ENCODE results near the gene STK24.
"Not testable (repeated sequence)": the region's sequence is repeated elsewhere in the genome, so short reads cannot be mapped to it uniquely, and the experiment has no call there.

STK24 gene

DNA sequence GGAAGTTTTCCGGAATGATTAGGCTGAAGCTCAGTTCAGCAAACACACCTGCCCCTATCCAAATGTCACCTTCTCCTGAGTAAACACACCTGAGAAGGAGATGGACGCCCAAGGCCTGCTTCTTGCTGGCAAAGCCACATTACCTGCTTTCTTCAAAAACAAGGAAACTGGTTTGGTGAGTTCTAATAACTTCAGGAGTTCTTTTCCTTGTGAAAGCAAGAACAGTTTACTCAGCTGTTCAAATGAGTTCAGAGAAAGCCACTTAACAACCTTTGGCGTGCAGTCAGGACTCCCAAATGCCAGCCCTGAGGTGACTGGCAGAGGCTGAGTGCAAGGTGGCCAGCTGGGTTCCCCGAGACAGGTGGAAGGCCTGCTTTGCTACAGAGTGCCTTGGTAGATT, 160.5 kb downstream of the STK24 start:
- no peaks in the 10 kb centered on the region for H3K36me3 ChIP-seq (ENCODE audit: control insufficient read depth, insufficient read depth, low read length, severe bottlenecking)
- no peaks in the 10 kb centered on the region for H3K27me3 ChIP-seq (replicated peaks; ENCODE audit: control insufficient read depth, insufficient read depth, low read length)
- DNase-seq (ENCODE audit: low read depth): no peak
- H3K4me3 ChIP-seq (ENCODE audit: low read length): no peak overlapping the region
- no peak overlapping the region for H3K9ac ChIP-seq (ENCODE audit: low read length)
- no peaks in the 10 kb centered on the region for H3K9me3 ChIP-seq (ENCODE audit: control insufficient read depth, low read length)
- no peaks in the 10 kb centered on the region for H3K4me1 ChIP-seq (ENCODE audit: control insufficient read depth, insufficient read depth, low read length)

DNA sequence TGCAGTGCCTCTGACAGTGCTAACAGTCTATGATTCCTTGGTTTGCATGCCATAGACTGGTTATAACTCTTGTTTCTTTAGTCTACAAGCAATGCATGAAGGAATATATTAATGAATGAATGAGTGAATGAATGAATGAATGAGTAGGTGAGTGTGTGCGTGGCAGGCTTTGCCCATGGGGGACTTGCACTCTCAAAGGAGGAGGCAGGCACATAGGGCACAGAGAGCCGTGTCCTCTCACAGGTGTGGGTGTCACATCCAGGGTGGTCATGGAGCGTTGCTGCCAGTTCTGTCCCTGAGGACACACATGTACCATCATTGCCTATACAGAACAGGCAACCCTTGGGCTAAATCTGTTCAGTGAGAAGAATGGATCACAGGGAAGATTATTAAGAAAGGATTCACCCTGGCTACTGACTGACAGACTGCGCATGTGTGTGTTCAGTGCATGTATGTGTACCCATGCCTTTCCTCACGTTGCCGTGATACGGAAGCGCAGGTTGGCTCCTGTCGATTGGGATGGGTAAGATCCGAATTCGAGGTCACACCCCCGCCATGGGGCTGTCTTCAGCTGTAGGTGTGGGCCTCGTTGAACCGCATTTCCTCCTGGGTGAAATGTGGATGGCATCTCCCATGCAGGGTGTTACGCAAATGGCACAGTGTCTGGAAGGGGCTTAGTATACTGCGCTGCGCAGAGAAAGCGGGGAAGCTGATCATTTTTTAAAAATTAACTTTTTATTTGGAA, 161.4 kb downstream of the STK24 start:
- Histone ChIP-seq H3K27me3 (replicated peaks; ENCODE audit: control insufficient read depth, insufficient read depth, low read length) (no peaks in the 10 kb centered on the region), H3K36me3 (ENCODE audit: control insufficient read depth, insufficient read depth, low read length, severe bottlenecking) (peaks cover 6% of the 10 kb centered on the region), H3K4me3 (ENCODE audit: low read length) (no peak overlapping the region), H3K9me3 (ENCODE audit: control insufficient read depth, low read length) (no peaks in the 10 kb centered on the region), H3K4me1 (ENCODE audit: control insufficient read depth, insufficient read depth, low read length) (no peaks in the 10 kb centered on the region), H3K9ac (ENCODE audit: low read length) (no peak overlapping the region)
- DNase-seq (ENCODE audit: low read depth): no peak

DNA sequence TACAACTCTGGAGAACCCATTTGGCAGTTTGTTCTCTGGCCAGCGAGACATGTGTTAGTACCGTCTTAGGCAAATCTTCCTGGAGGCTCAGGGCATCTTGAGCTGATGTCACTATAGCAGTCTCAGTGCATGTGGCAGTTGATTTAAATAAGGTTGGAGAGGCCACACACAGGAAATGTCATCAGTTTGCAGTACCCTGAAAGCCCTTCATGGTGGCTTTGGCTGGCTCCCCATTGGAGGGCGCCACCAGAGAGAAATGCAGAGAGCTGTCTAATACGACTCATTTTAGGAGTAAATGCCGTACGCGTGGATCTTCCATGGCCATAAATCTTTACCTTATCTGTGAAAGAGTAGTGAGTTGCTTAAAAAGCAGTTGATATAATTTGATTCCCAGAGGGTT, 163.1 kb downstream of the STK24 start:
- no peak for DNase-seq (ENCODE audit: low read depth)
- Histone ChIP-seq H3K36me3 (ENCODE audit: control insufficient read depth, insufficient read depth, low read length, severe bottlenecking) (peaks cover 14% of the 10 kb centered on the region), H3K27me3 (replicated peaks; ENCODE audit: control insufficient read depth, insufficient read depth, low read length) (no peaks in the 10 kb centered on the region), H3K4me1 (ENCODE audit: control insufficient read depth, insufficient read depth, low read length) (no peaks in the 10 kb centered on the region), H3K4me3 (ENCODE audit: low read length) (no peak overlapping the region), H3K9ac (ENCODE audit: low read length) (no peak overlapping the region), H3K9me3 (ENCODE audit: control insufficient read depth, low read length) (no peaks in the 10 kb centered on the region)

DNA sequence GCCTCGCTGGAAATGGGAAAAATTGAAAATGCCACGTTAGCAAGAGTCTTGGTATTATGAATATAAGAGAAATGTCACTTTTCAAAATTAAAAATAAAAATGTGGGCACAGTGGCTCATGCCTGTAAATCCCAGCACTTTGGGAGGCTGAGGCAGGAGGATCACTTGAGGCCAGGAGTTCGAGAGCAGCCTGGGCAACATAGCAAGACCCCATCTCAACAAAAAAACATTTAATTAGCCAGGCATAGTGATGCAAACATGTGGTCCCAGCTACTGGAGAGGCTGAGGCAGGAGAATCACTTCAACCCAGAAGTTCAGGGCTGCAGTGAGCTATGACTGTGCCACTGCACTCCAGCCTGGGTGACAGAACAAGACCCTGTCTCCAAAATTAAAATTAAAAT, 163.6 kb downstream of the STK24 start:
- H3K36me3 ChIP-seq (ENCODE audit: control insufficient read depth, insufficient read depth, low read length, severe bottlenecking): peaks cover 14% of the 10 kb centered on the region
- H3K4me3 ChIP-seq (ENCODE audit: low read length); H3K27me3 ChIP-seq (replicated peaks; ENCODE audit: control insufficient read depth, insufficient read depth, low read length); H3K4me1 ChIP-seq (ENCODE audit: control insufficient read depth, insufficient read depth, low read length); DNase-seq (ENCODE audit: low read depth); H3K9ac ChIP-seq (ENCODE audit: low read length); H3K9me3 ChIP-seq (ENCODE audit: control insufficient read depth, low read length): not testable (repeated sequence)

DNA sequence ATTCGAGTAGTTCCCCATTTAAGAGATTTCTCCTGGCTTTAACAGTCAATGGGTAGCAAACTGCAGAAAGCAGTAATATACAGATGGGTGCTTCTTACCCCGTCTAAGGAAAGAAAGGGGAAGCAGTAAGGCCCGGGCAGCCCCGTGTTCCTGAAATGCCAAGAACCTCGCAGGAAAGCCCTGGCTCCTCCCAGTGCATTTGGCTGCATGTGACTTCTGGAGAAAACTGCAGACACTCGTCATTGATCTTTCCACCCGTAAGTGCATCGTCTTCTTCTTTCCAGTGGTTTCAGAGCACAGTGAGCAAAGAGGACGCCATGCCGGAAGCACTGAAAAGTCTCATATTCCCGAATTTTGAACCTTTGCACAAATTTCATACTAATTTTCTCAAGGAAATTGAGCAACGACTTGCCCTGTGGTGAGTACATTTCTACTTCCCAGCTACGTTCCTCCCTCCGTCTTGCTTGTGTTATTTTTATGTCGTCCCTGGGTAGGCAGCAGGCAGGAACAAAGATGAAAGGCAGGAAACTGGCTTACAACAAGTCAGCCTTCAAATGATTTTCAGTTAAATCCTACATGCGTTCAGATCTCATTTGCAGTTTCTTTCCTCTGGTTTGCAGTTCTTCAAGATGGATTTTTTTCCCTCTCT, 165.2 kb downstream of the STK24 start:
- no peaks in the 10 kb centered on the region for H3K27me3 ChIP-seq (replicated peaks; ENCODE audit: control insufficient read depth, insufficient read depth, low read length)
- H3K9me3 ChIP-seq (ENCODE audit: control insufficient read depth, low read length): no peaks in the 10 kb centered on the region
- H3K4me1 ChIP-seq (ENCODE audit: control insufficient read depth, insufficient read depth, low read length): no peaks in the 10 kb centered on the region
- peaks cover 14% of the 10 kb centered on the region for H3K36me3 ChIP-seq (ENCODE audit: control insufficient read depth, insufficient read depth, low read length, severe bottlenecking)
- no peak overlapping the region for H3K4me3 ChIP-seq (ENCODE audit: low read length)
- no peak overlapping the region for H3K9ac ChIP-seq (ENCODE audit: low read length)
- no peak for DNase-seq (ENCODE audit: low read depth)

DNA sequence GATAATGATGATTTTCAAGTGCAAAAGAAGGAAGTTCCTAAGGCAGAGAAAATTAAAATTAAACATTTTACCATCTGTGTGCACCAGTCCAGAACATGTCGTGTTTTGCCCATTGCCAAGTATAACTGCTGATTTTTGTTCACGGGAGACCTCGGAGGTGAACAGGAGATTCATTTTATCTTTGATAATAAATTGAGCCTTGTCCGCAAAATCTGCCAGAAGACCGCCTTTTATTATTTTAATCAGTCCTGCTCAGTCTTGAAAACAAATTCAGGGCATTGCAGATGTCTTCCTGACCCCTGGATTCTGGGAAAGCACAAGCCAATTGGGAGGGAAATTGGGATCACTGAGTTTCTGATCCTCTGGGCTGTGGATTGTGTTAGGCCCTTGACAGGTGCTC, 165.9 kb downstream of the STK24 start:
- Histone ChIP-seq H3K4me1 (ENCODE audit: control insufficient read depth, insufficient read depth, low read length) (no peaks in the 10 kb centered on the region), H3K36me3 (ENCODE audit: control insufficient read depth, insufficient read depth, low read length, severe bottlenecking) (peaks cover 14% of the 10 kb centered on the region), H3K27me3 (replicated peaks; ENCODE audit: control insufficient read depth, insufficient read depth, low read length) (no peaks in the 10 kb centered on the region), H3K4me3 (ENCODE audit: low read length) (no peak overlapping the region), H3K9ac (ENCODE audit: low read length) (no peak overlapping the region), H3K9me3 (ENCODE audit: control insufficient read depth, low read length) (no peaks in the 10 kb centered on the region)
- no peak for DNase-seq (ENCODE audit: low read depth)

- Histone ChIP-seq H3K9me3 (ENCODE audit: control insufficient read depth, low read length) (no peaks in the 10 kb centered on the region), H3K4me3 (ENCODE audit: low read length) (no peak overlapping the region), H3K4me1 (ENCODE audit: control insufficient read depth, insufficient read depth, low read length) (no peaks in the 10 kb centered on the region), H3K27me3 (replicated peaks; ENCODE audit: control insufficient read depth, insufficient read depth, low read length) (no peaks in the 10 kb centered on the region), H3K9ac (ENCODE audit: low read length) (no peak overlapping the region), H3K36me3 (ENCODE audit: control insufficient read depth, insufficient read depth, low read length, severe bottlenecking) (peaks cover 14% of the 10 kb centered on the region)
- no peak for DNase-seq (ENCODE audit: low read depth)
These were observed 166.3 kb downstream of the STK24 start for GRCh38 chr13:98410612-98411011.

DNA sequence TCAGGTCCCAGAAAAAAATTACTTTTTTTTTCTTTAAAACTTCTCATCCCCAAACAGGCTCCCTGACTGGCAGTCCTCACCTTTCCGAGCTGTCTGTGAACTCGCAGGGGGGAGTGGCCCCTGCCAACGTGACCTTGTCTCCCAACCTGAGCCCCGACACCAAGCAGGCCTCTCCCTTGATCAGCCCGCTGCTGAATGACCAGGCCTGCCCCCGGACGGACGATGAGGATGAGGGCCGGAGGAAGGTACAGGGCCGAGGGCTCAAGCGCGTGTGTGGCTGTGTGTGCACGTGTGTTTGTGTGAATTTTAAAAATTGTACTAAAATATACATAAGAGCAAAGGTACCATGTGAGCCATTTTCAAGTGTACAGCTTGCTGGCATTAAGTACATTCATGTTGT, 167.6 kb downstream of the STK24 start:
- H3K4me3 ChIP-seq (ENCODE audit: low read length): no peak overlapping the region
- H3K27me3 ChIP-seq (replicated peaks; ENCODE audit: control insufficient read depth, insufficient read depth, low read length): no peaks in the 10 kb centered on the region
- H3K9ac ChIP-seq (ENCODE audit: low read length): no peak overlapping the region
- no peaks in the 10 kb centered on the region for H3K4me1 ChIP-seq (ENCODE audit: control insufficient read depth, insufficient read depth, low read length)
- peaks cover 16% of the 10 kb centered on the region for H3K36me3 ChIP-seq (ENCODE audit: control insufficient read depth, insufficient read depth, low read length, severe bottlenecking)
- DNase-seq (ENCODE audit: low read depth): no peak
- H3K9me3 ChIP-seq (ENCODE audit: control insufficient read depth, low read length): no peaks in the 10 kb centered on the region

DNA sequence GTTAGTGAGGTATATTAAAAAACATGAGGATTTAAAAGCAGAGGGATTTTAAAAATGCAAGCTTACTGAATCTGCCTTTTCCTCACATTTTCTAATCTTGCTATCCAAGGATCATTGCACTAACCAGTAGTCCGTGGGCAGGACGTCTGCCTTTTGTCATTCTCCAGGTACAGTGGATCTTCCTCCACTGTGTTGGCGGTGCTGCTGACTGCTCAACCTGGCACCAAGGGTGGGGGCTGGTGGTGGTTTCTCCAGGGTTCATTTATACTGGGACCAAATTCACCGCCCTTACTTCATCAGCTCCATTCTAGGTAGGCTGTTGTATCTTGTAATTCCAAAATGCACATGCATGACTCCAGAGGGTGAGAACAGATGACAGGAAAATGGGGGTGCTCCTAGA, 169.3 kb downstream of the STK24 start:
- peaks cover 21% of the 10 kb centered on the region for H3K36me3 ChIP-seq (ENCODE audit: control insufficient read depth, insufficient read depth, low read length, severe bottlenecking)

GRCh38 chr13:98406971-98407370, 169.9 kb downstream of the STK24 start:
- Histone ChIP-seq H3K36me3 (ENCODE audit: control insufficient read depth, insufficient read depth, low read length, severe bottlenecking) (peaks cover 24% of the 10 kb centered on the region), H3K27me3 (replicated peaks; ENCODE audit: control insufficient read depth, insufficient read depth, low read length) (no peaks in the 10 kb centered on the region), H3K4me3 (ENCODE audit: low read length) (no peak overlapping the region), H3K9ac (ENCODE audit: low read length) (no peak overlapping the region), H3K4me1 (ENCODE audit: control insufficient read depth, insufficient read depth, low read length) (no peaks in the 10 kb centered on the region), H3K9me3 (ENCODE audit: control insufficient read depth, low read length) (no peaks in the 10 kb centered on the region)
- no peak for DNase-seq (ENCODE audit: low read depth)

More for the DNA sequence above, 169.3 kb downstream of the STK24 start:
- no peak overlapping the region for H3K9ac ChIP-seq (ENCODE audit: low read length)
- DNase-seq (ENCODE audit: low read depth): no peak
- H3K9me3 ChIP-seq (ENCODE audit: control insufficient read depth, low read length): no peaks in the 10 kb centered on the region
- H3K27me3 ChIP-seq (replicated peaks; ENCODE audit: control insufficient read depth, insufficient read depth, low read length): no peaks in the 10 kb centered on the region
- no peaks in the 10 kb centered on the region for H3K4me1 ChIP-seq (ENCODE audit: control insufficient read depth, insufficient read depth, low read length)
- H3K4me3 ChIP-seq (ENCODE audit: low read length): no peak overlapping the region

- DNase-seq (ENCODE audit: low read depth): no peak
- Histone ChIP-seq H3K4me1 (ENCODE audit: control insufficient read depth, insufficient read depth, low read length) (no peaks in the 10 kb centered on the region), H3K9me3 (ENCODE audit: control insufficient read depth, low read length) (no peaks in the 10 kb centered on the region), H3K27me3 (replicated peaks; ENCODE audit: control insufficient read depth, insufficient read depth, low read length) (no peaks in the 10 kb centered on the region), H3K36me3 (ENCODE audit: control insufficient read depth, insufficient read depth, low read length, severe bottlenecking) (peaks cover 24% of the 10 kb centered on the region), H3K4me3 (ENCODE audit: low read length) (no peak overlapping the region), H3K9ac (ENCODE audit: low read length) (no peak overlapping the region)
These were observed 170.5 kb downstream of the STK24 start for GRCh38 chr13:98406427-98406826.

All from adipocyte (in vitro differentiated cells).